ENCODE results near the gene RBP4. TPM values are rescaled to one million over a fixed set of nuclear protein-coding genes. Genes with fewer than 3 reads are reported as not detected.

The RBP4 gene
- total RNA-seq, 1 donor from 2014 or later: 58.0 TPM

DNA sequence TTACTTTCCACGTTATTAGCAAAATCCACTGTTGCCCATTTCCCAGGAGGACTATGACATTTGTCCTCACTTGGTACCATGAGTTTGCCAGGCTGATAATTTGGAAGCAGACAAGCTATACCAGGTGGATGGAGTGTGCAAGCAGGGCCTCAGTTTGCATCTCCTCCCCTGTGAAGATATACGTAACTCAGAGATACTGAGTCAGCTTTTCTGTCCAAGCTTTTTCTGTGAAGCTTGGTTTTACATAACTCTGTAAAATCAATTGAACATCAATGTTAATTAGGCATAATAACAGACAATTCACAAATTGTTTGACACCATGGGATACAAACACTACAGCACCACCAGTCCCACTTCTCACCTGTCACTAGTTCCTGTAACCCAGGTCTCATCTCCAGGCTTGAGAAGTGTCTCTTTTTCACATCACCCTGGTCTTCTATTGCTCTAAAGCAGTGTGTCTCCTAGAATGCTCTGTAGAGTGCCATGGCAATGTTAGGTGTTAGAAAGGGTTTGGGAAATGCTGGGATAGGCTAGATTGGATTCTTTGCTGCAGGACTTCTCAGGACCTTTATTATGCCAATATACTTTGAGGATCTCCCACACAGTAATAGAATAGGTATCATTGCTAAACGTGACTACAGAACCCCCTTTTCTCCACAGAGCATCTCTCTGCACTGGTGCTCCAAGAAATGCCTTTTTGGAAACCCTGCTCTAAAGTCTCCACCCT lies 20.9 kb downstream of the RBP4 start:
- no peaks in the 10 kb centered on the region for H3K36me3 ChIP-seq
- TF ChIP-seq, protein P1, sequence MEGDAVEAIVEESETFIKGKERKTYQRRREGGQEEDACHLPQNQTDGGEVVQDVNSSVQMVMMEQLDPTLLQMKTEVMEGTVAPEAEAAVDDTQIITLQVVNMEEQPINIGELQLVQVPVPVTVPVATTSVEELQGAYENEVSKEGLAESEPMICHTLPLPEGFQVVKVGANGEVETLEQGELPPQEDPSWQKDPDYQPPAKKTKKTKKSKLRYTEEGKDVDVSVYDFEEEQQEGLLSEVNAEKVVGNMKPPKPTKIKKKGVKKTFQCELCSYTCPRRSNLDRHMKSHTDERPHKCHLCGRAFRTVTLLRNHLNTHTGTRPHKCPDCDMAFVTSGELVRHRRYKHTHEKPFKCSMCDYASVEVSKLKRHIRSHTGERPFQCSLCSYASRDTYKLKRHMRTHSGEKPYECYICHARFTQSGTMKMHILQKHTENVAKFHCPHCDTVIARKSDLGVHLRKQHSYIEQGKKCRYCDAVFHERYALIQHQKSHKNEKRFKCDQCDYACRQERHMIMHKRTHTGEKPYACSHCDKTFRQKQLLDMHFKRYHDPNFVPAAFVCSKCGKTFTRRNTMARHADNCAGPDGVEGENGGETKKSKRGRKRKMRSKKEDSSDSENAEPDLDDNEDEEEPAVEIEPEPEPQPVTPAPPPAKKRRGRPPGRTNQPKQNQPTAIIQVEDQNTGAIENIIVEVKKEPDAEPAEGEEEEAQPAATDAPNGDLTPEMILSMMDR (IDR thresholded peaks at IDR 0.05): no peak

DNA sequence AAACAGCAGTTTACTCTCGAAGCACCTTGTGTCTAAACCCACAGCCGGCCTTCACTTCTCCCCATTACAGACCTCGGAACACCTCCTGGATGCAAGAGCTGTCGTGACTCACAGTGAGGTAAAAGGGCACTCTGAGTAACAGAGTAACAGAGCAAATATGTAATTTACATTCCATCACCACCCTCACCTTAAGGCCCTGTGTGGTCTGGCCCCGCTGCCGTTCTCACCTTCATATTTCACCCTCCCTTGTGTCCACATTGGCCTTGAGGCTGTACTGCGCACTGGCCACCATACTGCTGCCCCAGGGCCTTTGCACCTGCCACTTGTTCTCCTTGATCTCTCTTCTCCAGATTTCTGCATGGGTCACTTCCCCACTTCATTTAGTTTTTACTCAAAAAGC lies 21.9 kb downstream of the RBP4 start:
- intact Hi-C loops (cut with DNase I): no loop called here
- H3K4me3 ChIP-seq: no peak overlapping the region
- no peaks in the 10 kb centered on the region for H3K36me3 ChIP-seq
- no peak overlapping the region for H3K27ac ChIP-seq
- no peak for DNase-seq (ENCODE audit: low spot score in 2 of 2)
- TF ChIP-seq, protein P1 (IDR thresholded peaks at IDR 0.05): no peak
- no peaks in the 10 kb centered on the region for H3K4me1 ChIP-seq
- no peaks in the 10 kb centered on the region for H3K9me3 ChIP-seq
- no peaks in the 10 kb centered on the region for H3K27me3 ChIP-seq

More for the DNA sequence above, 20.9 kb downstream of the RBP4 start:
- Histone ChIP-seq H3K27me3 (no peaks in the 10 kb centered on the region), H3K27ac (no peak overlapping the region), H3K9me3 (no peaks in the 10 kb centered on the region), H3K4me3 (no peak overlapping the region), H3K4me1 (no peaks in the 10 kb centered on the region)
- DNase-seq (ENCODE audit: low spot score in 2 of 2): no peak
- intact Hi-C loops (cut with DNase I): no loop called here

DNA sequence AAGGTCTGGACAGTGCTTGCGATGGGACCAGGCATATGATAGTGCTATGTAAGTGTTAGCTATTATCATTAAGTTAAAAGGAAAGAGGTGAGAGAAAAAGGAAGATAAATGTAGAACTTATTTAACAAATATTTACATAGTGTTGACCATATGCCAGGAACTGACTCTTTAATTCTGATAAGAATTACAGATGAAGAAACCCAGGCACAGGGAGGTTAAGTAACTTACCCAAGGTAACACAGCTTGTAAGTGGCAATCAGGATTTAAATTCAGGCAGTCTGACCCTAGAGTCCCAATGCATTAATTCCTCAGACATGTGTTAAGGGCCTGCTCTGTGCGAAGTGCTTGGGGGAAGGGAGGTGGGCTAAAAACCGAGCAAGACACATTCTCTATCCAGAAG lies 23.5 kb downstream of the RBP4 start:
- TF ChIP-seq, protein P1 (IDR thresholded peaks at IDR 0.05): no peak
- DNase-seq (ENCODE audit: low spot score in 2 of 2): no peak
- H3K27ac ChIP-seq: no peak overlapping the region
- no peaks in the 10 kb centered on the region for H3K4me1 ChIP-seq
- no peaks in the 10 kb centered on the region for H3K27me3 ChIP-seq
- H3K36me3 ChIP-seq: no peaks in the 10 kb centered on the region
- no peak overlapping the region for H3K4me3 ChIP-seq
- intact Hi-C loops (cut with DNase I): no loop called here
- no peaks in the 10 kb centered on the region for H3K9me3 ChIP-seq

DNA sequence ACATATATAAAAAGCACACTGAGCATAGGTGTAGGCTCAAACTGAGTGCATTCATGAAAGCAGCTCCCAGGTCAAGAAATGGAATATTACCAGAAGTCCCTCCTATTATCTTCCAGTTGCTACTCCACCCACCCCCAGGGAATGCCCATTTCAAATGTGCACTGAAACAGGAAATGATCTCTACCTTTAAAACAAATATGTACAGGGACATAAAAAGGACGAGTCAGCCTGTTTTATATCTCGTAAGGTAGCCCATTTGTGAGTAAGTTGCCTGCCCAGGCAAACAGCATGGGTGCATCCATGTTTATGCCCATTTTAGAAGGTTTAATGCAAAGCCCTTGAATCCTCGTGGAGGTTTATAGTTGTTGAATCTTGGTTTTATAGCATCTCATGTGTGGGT lies 24.1 kb downstream of the RBP4 start:
- TF ChIP-seq, protein P1 (IDR thresholded peaks at IDR 0.05): no peak
- Histone ChIP-seq H3K4me1 (no peaks in the 10 kb centered on the region), H3K9me3 (no peaks in the 10 kb centered on the region), H3K27ac (no peak overlapping the region), H3K36me3 (no peaks in the 10 kb centered on the region), H3K27me3 (no peaks in the 10 kb centered on the region), H3K4me3 (no peak overlapping the region)
- intact Hi-C loops (cut with DNase I): no loop called here
- no peak for DNase-seq (ENCODE audit: low spot score in 2 of 2)

DNA sequence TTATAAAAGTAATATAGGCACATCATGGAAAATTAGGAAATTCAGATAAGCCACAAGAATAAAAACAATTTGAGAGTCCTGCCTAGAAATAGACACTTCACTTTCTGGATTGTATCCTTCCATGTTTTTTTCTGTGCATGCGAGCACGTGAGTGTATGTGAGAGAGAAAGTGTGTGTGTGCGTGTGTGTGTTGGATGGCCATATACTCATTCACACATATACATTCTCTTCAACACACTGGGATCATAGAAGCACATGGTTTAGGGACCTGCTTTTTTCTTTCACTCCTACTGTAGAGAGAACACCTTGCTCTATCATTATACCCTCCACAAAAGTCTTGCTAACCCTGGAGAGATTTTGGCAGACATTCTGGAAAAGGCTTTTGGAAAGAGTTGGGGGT lies 27.1 kb downstream of the RBP4 start:
- intact Hi-C loops (cut with DNase I): no loop called here
- TF ChIP-seq, protein P1 (IDR thresholded peaks at IDR 0.05): no peak
- H3K27me3 ChIP-seq: no peaks in the 10 kb centered on the region
- no peak overlapping the region for H3K4me3 ChIP-seq
- no peaks in the 10 kb centered on the region for H3K9me3 ChIP-seq
- DNase-seq (ENCODE audit: low spot score in 2 of 2): no peak
- no peaks in the 10 kb centered on the region for H3K36me3 ChIP-seq
- no peaks in the 10 kb centered on the region for H3K4me1 ChIP-seq
- no peak overlapping the region for H3K27ac ChIP-seq

Measured in ascending aorta (tissue), 2 donors.